HL-60 (cell line): ENCODE results near the gene GMEB2.

Source experiments
- DNase-seq, 2 experiments: peaks; one replicate each; pipeline ENCODE4 v3.0.0-alpha.2; 2010 to 2020; ENCODE audit warnings: low read depth in 1 of 2, low spot score in 1 of 2
- H3K27ac ChIP-seq: fragments of 250-450 bp; sonication (Bioruptor Pico); replicated peaks from 2 replicates; pipeline ENCODE4 v1.5.1; 2020; ENCODE audit warnings: mild to moderate bottlenecking, moderate library complexity
- H3K27me3 ChIP-seq: fragments of 250-450 bp; sonication (Bioruptor Pico); 2 replicates; pipeline ENCODE4 v1.5.1; 2021; ENCODE audit warnings: mild to moderate bottlenecking, moderate library complexity; ENCODE audit not compliant: insufficient read depth, poor library complexity, severe bottlenecking
- H3K4me3 ChIP-seq: replicated peaks from 2 replicates; pipeline ENCODE4 v1.5.1; 2011; ENCODE audit warnings: mild to moderate bottlenecking, control low read depth, low read length; ENCODE audit not compliant: insufficient read depth
- GABPA ChIP-seq: IDR thresholded peaks from 2 replicates; pipeline ENCODE4 v1.6.1; 2012; ENCODE audit warnings: low read depth
- POLR2AphosphoS5 ChIP-seq: IDR thresholded peaks from 2 replicates; pipeline ENCODE4 v1.6.1; 2012; ENCODE audit warnings: low read depth
- SPI1 ChIP-seq: IDR thresholded peaks from 2 replicates; pipeline ENCODE4 v1.6.1; 2012; ENCODE audit warnings: low read depth, mild to moderate bottlenecking, borderline replicate concordance
- TF ChIP-seq, protein P1 (sequence below): IDR thresholded peaks from 2 replicates; pipeline ENCODE4 v1.6.1; 2012; ENCODE audit warnings: low read depth; ENCODE audit not compliant: insufficient replicate concordance
- TF ChIP-seq, protein P2 (sequence below): IDR thresholded peaks from one replicate; pipeline ENCODE4 v1.5.1; 2011; ENCODE audit warnings: low read length, control low read depth, inconsistent platforms; ENCODE audit not compliant: insufficient read depth

GMEB2 gene

DNA sequence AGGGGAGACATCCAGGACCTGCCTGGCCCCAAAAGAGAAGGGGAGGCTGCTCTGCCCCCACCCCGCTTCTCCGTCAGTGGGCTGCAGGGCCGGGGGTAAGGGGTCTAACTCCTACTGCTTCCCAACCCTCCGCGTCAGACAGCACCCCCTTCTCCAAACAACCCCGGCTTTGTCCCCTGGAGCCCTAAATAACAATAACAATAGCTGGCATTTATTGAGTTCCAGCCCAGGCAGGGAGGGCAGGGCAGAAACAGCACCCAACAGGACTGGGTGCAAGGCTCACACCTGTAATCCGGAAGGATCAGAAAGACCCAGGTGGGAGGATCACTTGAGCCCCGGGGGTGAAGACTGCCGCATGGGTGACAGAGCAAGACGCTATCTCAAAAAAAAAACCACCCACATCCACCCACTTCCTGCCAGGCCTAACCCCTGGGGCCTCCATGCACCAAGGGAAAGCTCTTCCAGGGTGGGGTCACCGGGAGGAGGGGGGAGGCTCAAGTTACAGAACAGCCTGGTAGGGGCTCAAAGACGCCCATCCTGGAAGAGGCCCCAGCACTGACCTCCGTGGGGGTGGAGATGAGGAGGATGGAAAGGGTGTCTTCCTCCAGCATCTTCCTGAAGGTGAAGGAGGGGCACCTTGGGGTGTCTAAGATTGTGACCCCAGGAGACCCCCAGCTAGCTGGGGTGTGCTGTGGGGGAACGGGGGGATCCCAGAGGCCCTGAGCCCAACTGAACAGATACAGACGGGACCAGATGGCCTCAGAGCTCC lies 74.2 kb downstream of the GMEB2 start:
- Histone ChIP-seq H3K27me3 (peaks cover 61% of the 10 kb centered on the region), H3K4me3 (no peak overlapping the region), H3K27ac (no peak overlapping the region)
- TF ChIP-seq, protein P1, sequence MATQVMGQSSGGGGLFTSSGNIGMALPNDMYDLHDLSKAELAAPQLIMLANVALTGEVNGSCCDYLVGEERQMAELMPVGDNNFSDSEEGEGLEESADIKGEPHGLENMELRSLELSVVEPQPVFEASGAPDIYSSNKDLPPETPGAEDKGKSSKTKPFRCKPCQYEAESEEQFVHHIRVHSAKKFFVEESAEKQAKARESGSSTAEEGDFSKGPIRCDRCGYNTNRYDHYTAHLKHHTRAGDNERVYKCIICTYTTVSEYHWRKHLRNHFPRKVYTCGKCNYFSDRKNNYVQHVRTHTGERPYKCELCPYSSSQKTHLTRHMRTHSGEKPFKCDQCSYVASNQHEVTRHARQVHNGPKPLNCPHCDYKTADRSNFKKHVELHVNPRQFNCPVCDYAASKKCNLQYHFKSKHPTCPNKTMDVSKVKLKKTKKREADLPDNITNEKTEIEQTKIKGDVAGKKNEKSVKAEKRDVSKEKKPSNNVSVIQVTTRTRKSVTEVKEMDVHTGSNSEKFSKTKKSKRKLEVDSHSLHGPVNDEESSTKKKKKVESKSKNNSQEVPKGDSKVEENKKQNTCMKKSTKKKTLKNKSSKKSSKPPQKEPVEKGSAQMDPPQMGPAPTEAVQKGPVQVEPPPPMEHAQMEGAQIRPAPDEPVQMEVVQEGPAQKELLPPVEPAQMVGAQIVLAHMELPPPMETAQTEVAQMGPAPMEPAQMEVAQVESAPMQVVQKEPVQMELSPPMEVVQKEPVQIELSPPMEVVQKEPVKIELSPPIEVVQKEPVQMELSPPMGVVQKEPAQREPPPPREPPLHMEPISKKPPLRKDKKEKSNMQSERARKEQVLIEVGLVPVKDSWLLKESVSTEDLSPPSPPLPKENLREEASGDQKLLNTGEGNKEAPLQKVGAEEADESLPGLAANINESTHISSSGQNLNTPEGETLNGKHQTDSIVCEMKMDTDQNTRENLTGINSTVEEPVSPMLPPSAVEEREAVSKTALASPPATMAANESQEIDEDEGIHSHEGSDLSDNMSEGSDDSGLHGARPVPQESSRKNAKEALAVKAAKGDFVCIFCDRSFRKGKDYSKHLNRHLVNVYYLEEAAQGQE: no peak
- no peak for DNase-seq

DNA sequence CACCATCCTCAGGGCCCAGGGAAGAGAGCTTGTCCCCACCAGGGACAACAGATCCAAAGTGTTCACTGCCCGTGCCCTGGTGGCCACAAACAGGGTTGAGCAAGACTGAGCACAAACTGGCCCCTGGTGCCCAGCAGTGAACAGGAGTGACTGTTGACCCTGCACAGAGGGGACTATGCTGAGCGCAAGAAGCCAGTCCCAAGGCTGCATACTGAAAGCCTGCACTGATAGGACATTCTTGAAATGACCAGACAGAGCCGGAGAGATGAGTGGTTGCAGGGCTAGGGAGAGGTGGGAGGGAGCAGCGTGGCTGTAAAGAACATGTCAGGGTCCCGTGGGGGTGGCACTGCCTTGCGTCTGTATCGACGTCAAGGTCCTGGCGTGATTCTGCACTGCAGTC lies 75.8 kb downstream of the GMEB2 start:
- Histone ChIP-seq H3K27me3 (peaks cover 68% of the 10 kb centered on the region), H3K4me3 (no peak overlapping the region), H3K27ac (no peak overlapping the region)
- DNase-seq: no peak
- TF ChIP-seq POLR2AphosphoS5 (no peak), SPI1 (no peak), GABPA (no peak)
- TF ChIP-seq, protein P1: no peak
- TF ChIP-seq, protein P2, sequence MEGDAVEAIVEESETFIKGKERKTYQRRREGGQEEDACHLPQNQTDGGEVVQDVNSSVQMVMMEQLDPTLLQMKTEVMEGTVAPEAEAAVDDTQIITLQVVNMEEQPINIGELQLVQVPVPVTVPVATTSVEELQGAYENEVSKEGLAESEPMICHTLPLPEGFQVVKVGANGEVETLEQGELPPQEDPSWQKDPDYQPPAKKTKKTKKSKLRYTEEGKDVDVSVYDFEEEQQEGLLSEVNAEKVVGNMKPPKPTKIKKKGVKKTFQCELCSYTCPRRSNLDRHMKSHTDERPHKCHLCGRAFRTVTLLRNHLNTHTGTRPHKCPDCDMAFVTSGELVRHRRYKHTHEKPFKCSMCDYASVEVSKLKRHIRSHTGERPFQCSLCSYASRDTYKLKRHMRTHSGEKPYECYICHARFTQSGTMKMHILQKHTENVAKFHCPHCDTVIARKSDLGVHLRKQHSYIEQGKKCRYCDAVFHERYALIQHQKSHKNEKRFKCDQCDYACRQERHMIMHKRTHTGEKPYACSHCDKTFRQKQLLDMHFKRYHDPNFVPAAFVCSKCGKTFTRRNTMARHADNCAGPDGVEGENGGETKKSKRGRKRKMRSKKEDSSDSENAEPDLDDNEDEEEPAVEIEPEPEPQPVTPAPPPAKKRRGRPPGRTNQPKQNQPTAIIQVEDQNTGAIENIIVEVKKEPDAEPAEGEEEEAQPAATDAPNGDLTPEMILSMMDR: no peak

DNA sequence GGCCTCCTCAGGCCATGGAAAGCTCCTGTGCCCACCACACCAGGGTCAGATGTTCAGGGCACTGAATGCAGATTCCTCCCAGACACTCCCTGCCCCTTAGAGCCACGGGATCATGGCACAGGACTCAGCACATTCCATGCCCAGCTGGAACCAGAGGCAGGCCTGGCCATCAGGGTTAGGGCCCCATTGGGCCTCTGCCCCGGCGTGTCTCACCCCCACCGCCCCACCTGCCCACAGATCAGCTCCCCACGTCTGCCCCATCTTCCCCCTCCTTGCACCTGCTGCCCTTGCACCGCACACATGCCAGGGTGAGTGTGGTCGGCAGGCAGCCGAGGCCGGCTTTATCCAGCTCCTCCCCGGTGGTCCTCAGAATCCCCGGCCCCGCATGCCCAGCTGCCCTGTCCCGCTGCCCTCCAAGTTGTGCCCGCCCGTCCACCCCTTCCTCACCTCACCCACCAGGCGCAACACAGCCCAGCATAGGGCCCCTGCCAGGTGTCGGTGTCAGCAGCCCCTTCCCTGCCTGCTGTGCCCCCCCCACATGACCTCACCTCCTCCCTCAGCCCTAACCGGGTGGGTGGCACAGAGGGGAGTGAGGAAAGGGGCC lies 77.1 kb downstream of the GMEB2 start:
- no peak for TF ChIP-seq POLR2AphosphoS5
- TF ChIP-seq GABPA: no peak
- TF ChIP-seq, protein P1: no peak
- TF ChIP-seq, protein P2: no peak
- no peak for TF ChIP-seq SPI1
- H3K27me3 ChIP-seq: peaks cover 67% of the 10 kb centered on the region
- H3K4me3 ChIP-seq: no peak overlapping the region
- DNase-seq: no peak
- H3K27ac ChIP-seq: no peak overlapping the region
